NT2/D1 (cell line): ENCODE data around the gene FBLIM1.

ENCODE experiments used
- DNase-seq: peaks from one replicate; pipeline ENCODE4 v3.0.0-alpha.2; 2011; ENCODE audit warnings: low read depth, low spot score
- H3K27me3 ChIP-seq: 2 replicates; pipeline ENCODE4 v1.6.0; 2011; ENCODE audit warnings: mild to moderate bottlenecking; ENCODE audit not compliant: insufficient read length, insufficient read depth
- H3K36me3 ChIP-seq: 2 replicates; pipeline ENCODE4 v1.6.1; 2011; ENCODE audit warnings: mild to moderate bottlenecking, low read length, mixed read lengths; ENCODE audit not compliant: insufficient read depth, insufficient read length
- H3K4me1 ChIP-seq: 2 replicates; pipeline ENCODE4 v1.5.1; 2011; ENCODE audit not compliant: insufficient read depth, insufficient read length
- H3K4me3 ChIP-seq: 2 replicates; pipeline ENCODE4 v1.5.1; 2011; ENCODE audit warnings: low read depth; ENCODE audit not compliant: insufficient read length
- H3K9ac ChIP-seq: 2 replicates; pipeline ENCODE4 v1.6.0; 2011; ENCODE audit warnings: low read depth; ENCODE audit not compliant: insufficient read length
- H3K9me3 ChIP-seq: 2 replicates; pipeline ENCODE4 v1.5.1; 2011; ENCODE audit warnings: mild to moderate bottlenecking, low read length; ENCODE audit not compliant: insufficient read depth
- SUZ12 ChIP-seq: IDR thresholded peaks from 2 replicates; pipeline ENCODE4 v1.6.1; 2011; ENCODE audit not compliant: insufficient read length, insufficient read depth; ENCODE audit errors: extremely low read depth
- YY1 ChIP-seq: IDR thresholded peaks from 2 replicates; pipeline ENCODE4 v1.6.1; 2011; ENCODE audit not compliant: insufficient read length, insufficient read depth
- ZNF274 ChIP-seq: IDR thresholded peaks from 2 replicates; pipeline ENCODE4 v1.6.1; 2011; ENCODE audit warnings: mild to moderate bottlenecking, low read depth, low read length

FBLIM1 gene

GRCh38 chr1:15736038-15736891, 22.3 kb upstream of the FBLIM1 start, which contains the start of gene SLC25A34:
Gene SLC25A34 (plus strand): TSS chr1:15736258. CDS start chr1:15736486, 228 bp downstream.
- Histone ChIP-seq H3K36me3 (peaks cover 46% of the 10 kb centered on the region), H3K9ac (no peak within 1 kb of the TSS), H3K27me3 (no peaks in the 10 kb centered on the region), H3K4me1 (peaks cover 16% of the 10 kb centered on the region), H3K4me3 (no peak within 1 kb of the TSS), H3K9me3 (no peaks in the 10 kb centered on the region)
- DNase-seq = no peak
- TF ChIP-seq ZNF274 = no peak
- no peak for TF ChIP-seq SUZ12
- TF ChIP-seq YY1 = no peak

GRCh38 chr1:15736892-15737261, 21.7 kb upstream of the FBLIM1 start:
- H3K27me3 ChIP-seq = no peaks in the 10 kb centered on the region
- no peak overlapping the region for H3K9ac ChIP-seq
- DNase-seq = no peak
- no peaks in the 10 kb centered on the region for H3K9me3 ChIP-seq
- H3K4me1 ChIP-seq = peaks cover 14% of the 10 kb centered on the region
- TF ChIP-seq SUZ12 = no peak
- TF ChIP-seq ZNF274 = no peak
- TF ChIP-seq YY1 = no peak
- no peak overlapping the region for H3K4me3 ChIP-seq
- H3K36me3 ChIP-seq = peaks cover 40% of the 10 kb centered on the region

DNA sequence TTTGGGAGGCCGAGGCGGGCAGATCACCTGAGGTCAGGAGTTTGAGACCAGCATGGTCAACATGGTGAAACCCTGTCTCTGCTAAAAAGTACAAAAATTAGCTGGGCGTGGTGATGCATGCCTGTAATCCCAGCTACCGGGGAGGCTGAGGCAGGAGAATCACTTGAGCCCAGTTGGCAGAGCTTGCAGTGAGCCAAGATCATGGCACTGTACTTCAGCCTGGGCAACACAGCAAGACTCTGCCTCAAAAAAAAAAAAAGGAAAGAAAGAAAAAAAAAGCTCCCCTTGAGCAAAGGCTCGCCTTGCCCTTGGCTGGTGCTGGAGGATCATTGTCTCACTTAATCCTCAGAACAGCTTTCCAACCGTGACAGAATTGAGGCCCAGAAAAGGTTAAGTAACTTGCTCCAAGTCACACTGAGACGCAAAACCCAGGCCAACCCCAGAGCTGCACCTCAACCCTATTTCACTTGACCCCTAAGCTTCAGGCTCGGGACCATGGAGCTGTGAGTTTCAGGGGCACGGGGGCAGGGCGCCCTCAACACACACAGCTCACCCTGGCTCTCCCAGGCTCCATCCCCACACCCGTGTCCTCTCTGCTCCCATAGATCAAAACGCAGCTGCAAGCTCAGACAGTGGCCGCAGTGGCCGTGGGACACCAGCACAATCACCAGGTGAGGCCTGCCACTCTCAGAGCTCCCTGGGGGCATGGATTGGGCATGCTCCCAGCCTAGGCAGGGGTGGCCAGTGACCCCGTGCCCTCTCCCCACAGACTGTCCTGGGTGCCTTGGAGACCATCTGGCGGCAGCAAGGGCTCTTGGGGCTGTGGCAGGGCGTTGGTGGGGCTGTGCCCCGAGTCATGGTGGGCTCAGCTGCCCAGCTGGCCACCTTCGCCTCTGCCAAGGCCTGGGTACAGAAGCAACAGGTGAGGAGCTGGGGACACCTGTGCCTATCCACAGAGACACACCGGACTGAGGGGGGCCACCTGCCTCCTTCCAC, 21.0 kb upstream of the FBLIM1 start:
- no peak for TF ChIP-seq SUZ12
- H3K36me3 ChIP-seq = peaks cover 32% of the 10 kb centered on the region

DNA sequence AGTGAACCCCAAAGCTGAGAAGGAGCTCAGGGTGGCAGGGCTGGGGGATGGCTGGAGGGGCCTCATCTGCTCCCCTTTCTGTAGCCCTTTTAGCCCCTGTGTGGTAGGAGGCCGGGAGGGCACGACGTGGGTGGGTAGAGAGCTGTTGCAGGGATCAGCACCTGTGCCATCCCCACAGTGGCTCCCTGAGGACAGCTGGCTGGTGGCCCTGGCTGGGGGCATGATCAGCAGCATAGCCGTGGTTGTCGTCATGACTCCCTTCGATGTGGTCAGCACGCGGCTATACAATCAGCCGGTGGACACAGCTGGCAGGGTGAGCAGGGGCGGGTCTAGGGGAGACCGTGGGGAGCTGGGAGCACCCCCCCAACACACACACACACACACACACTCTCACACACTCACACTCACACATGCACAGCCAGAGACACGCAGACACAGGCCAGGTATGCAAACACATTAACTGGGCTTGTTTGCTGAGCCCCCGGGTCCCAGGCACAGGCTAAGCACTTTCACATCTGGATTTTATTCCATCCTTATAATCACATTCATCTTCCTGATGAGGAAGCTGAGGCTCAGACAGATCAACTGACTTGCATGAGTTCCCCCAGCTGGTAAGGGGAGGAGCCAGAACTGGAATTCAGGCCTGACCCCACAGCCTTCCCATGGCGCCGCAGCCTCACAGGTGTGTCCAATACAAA, 20.0 kb upstream of the FBLIM1 start:
- TF ChIP-seq SUZ12 = no peak
- TF ChIP-seq ZNF274 = no peak
- no peak for TF ChIP-seq YY1
- peaks cover 20% of the 10 kb centered on the region for H3K4me1 ChIP-seq
- H3K9me3 ChIP-seq = no peaks in the 10 kb centered on the region
- H3K36me3 ChIP-seq = peaks cover 24% of the 10 kb centered on the region
- no peaks in the 10 kb centered on the region for H3K27me3 ChIP-seq
- H3K9ac ChIP-seq = no peak overlapping the region
- H3K4me3 ChIP-seq = no peak overlapping the region
- no peak for DNase-seq

More for the DNA sequence above, 21.0 kb upstream of the FBLIM1 start:
- Histone ChIP-seq H3K4me1 (peaks cover 15% of the 10 kb centered on the region), H3K27me3 (no peaks in the 10 kb centered on the region), H3K9ac (peak overlapping the region; percentile 32), H3K4me3 (no peak overlapping the region), H3K9me3 (no peaks in the 10 kb centered on the region)
- DNase-seq = no peak

GRCh38 chr1:15739259-15739658, 19.3 kb upstream of the FBLIM1 start:
- H3K9ac ChIP-seq = no peak overlapping the region
- peaks cover 17% of the 10 kb centered on the region for H3K36me3 ChIP-seq
- peaks cover 20% of the 10 kb centered on the region for H3K4me1 ChIP-seq
- H3K9me3 ChIP-seq = no peaks in the 10 kb centered on the region
- H3K4me3 ChIP-seq = no peak overlapping the region
- H3K27me3 ChIP-seq = no peaks in the 10 kb centered on the region
- no peak for TF ChIP-seq YY1
- no peak for DNase-seq

- H3K36me3 ChIP-seq = peaks cover 12% of the 10 kb centered on the region
- H3K4me3 ChIP-seq = no peak overlapping the region
- DNase-seq = no peak
- H3K27me3 ChIP-seq = no peaks in the 10 kb centered on the region
- H3K9me3 ChIP-seq = no peaks in the 10 kb centered on the region
- H3K4me1 ChIP-seq = peaks cover 20% of the 10 kb centered on the region
- TF ChIP-seq YY1 = no peak
- H3K9ac ChIP-seq = no peak overlapping the region
Measured at GRCh38 chr1:15739745-15740144, 18.9 kb upstream of the FBLIM1 start.
